T-helper 1 cell treated with Interleukin-12 subunit alpha and Interleukin-12 subunit beta and Interleukin-4 antibody, amounts not matched to agents 30 ng/mL and 1 ng/mL, for 36 hours (primary cell): ENCODE data around the gene CEACAM4. TPM values are rescaled to one million over a fixed set of nuclear protein-coding genes. Genes with fewer than 3 reads are reported as not detected.
"Not testable (repeated sequence)": the region's sequence is repeated elsewhere in the genome, so short reads cannot be mapped to it uniquely, and the experiment has no call there.

Experiments used
- intact Hi-C: fragments of 100-400 bp; cut with micrococcal nuclease; formaldehyde crosslinking; loops from one replicate; pipeline ENCODE4 v1.15.1; 2024
- total RNA-seq: library from RNA; stranded (reverse); gene quantifications from 2 replicates; pipeline ENCODE4 v1.2.3, GENCODE V29; 2022

The CEACAM4 gene
- not detected in 2 replicates for total RNA-seq

GRCh38 chr19:41626877-41627276, at the start of gene CEACAM4:
Gene CEACAM4, minus strand, starts transcription at chr19:41627074. Its CDS starts 111 bp downstream, at chr19:41626963.
- intact Hi-C loops, result no loop called here

GRCh38 chr19:41671486-41671885, 44.6 kb upstream of the CEACAM4 start:
- intact Hi-C loops, result no loop called here

DNA sequence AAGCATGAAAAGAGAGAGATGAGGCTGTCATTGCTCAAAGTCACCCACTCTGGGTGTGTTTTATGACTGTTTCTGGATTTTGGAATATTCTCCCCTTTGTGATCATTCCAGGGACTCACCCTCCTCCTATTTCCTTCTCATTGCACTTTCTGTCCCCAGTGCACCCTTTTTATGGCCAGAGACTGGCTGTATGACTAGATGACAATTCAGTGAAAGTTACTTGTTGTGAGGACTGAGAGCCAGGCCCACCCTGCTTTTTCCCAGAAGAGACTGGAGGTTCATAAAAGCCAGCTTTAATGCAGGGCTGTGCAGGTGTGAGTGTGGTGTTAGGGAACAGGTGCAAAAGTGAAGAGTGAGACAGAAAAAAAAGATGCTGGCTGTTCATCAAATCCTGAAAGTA, 43.9 kb upstream of the CEACAM4 start:
- intact Hi-C loops, result no loop called here

GRCh38 chr19:41668315-41668714, 41.4 kb upstream of the CEACAM4 start:
- intact Hi-C loops, result no loop called here

- intact Hi-C loops, result no loop called here
These were observed 39.2 kb upstream of the CEACAM4 start for GRCh38 chr19:41666075-41666474.

DNA sequence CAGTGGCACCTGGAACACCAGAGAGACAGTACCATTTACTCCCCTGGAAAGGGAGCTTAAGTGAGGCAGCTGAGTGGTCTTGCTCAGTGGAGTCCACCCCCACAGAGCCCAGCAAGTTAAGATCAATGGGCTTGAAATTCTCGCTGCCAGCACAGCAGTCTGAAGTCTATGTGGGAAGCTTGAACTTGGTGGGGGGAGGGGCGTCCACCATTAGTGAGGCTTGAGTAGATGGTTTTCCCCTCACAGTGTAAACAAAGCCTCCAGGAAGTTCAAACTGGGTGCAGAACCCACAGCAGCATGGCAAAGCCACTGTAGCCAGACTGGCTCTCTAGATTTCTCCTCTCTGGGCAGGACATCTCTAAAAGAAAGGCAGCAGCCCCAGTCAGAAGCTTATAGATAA, 30.3 kb upstream of the CEACAM4 start:
- intact Hi-C loops, result no loop called here

GRCh38 chr19:41656756-41657155, 29.9 kb upstream of the CEACAM4 start:
- intact Hi-C loops, result not testable (repeated sequence)

- intact Hi-C loops, result no loop called here
These were observed 25.4 kb upstream of the CEACAM4 start for GRCh38 chr19:41652250-41652649.

DNA sequence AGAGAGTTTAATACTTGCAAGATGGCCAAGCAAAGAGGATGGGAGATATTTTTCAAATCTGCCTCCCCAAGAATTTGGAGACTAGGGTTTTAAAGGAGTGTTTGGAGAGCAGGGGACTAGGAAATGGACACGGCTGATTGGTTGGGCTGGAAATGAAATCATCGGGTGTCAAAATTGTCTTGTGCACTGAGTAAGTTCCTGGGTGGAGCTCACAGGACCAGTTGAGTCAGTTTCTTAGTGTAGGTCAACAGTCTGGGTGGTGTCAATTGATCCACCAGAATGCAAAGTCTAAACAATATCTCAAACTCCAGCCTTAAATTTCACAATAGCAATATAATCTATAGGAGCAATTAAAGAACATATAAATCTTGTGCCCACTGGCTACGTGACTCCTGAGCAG, 23.0 kb upstream of the CEACAM4 start:
- intact Hi-C loops, result no loop called here

DNA sequence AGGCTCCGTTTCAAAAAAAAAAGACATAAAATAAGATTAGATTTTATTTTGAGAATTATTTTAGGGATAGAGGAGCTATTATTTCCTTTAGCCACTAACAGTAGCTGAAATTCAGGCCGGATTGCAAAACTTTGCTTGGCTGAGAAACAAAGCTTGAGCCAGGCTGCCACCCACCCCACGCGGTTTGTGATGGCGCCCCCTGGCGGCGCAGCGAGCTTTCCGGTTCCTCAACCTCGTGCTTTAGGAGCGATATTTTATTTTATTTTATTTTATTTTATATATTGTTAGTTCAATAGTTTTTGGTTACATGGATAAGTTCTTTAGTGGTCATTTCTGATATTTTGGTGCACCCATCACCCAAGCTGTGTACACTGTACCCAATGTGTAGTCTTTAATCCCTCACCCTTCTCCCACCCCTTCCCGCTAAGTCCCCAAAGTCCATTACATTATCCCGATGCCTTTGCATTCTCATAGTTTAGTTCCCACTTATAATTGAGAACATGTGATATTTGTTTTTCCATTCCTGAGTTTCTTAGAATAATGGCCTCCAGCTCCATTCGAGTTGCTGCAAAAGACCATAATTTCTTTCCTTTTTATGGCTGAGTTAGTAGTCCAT, 19.8 kb upstream of the CEACAM4 start:
- intact Hi-C loops, result no loop called here

GRCh38 chr19:41641879-41642485, 15.1 kb upstream of the CEACAM4 start:
- intact Hi-C loops, result loop anchor here (5.0 kb wide), 3 partner anchors 50 to 145 kb away; no protein-coding TSS in a partner anchor

DNA sequence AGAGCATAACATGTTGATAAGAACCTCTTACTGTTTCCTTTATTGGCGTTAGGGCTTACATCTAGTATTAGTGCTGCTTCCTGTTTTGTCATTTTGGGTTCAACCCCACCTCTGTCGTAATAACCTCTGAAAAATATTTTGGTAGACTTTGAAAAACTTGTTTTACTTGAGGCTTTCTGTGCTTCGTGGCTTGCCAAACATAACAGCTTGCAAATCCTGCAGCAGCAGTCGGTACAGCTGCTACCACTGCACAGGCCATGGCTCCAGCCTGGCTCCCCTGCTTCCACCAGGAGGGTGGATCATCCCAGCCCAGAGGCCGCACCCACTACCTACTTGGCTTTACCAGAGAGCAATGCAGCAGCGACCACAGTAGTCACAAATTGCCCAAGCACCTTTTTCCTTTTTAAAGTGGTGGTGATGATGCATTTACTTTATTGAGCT, 11.8 kb upstream of the CEACAM4 start:
- intact Hi-C loops, result no loop called here

DNA sequence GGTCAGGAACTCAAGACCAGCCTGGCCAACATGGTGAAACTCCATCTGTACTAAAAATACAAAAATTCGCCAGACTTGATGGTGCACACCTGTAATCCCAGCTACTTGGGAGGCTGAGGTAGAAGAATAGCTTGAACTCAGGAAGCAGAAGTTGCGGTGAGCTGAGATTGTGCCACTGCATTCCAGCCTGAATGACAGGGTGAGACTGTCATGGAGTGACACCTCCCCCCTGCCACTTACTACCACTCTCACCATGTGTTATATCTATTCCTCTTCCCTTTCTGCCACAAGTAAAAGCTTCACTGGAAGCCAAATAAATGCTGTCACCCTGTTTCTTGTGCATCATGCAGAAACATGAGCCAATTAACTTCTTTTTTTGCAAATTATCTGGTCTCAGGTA, 10.6 kb upstream of the CEACAM4 start:
- intact Hi-C loops, result no loop called here

GRCh38 chr19:41627966-41628675, 1.2 kb upstream of the CEACAM4 start:
- intact Hi-C loops, result no loop called here

- intact Hi-C loops, result no loop called here
These were observed 596 bp downstream of the CEACAM4 start for GRCh38 chr19:41626278-41626677.

DNA sequence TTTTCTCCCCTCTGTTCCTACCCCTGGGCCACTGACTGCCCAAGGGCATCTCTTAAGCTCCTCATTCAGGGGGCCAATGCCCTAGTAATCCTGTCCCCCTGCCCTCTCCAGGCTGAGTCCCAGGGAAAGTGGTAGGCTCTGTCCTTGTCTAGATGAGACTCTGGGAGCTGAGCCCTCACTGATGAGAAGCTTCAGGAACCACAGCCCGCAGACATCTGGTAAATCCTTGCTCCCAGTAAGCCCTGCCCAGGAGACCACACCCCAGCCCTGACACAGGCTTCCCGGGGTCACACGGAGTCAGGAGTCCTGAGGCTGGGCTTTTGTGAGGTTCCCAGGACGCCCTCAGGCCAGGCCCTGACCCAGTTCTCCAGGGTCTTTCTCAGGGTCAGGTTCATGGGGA, 1.9 kb downstream of the CEACAM4 start:
- intact Hi-C loops, result no loop called here

- intact Hi-C loops, result no loop called here
These were observed 2.4 kb downstream of the CEACAM4 start for GRCh38 chr19:41624515-41624914.

- intact Hi-C loops, result no loop called here
These were observed 3.5 kb downstream of the CEACAM4 start for GRCh38 chr19:41623360-41623759.

DNA sequence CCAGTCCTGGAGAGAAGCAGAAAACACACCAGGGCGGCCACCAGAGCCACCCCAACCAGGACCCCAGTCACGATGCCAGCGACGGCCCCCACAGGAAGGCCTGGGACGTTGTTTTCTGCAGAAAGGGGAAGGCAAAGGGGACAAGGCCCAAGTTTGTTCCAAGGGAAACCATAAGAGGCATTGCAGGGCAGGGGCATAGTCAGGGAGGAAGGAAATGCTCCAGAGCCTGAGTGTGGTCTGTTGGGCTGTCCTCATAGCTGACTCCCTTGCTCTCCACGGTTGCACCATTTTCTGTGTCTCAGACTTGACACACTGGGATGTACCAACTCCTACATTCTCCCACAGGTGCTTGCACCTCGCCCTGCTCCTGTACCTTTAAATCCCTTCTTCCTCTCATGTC, 5.2 kb downstream of the CEACAM4 start:
- intact Hi-C loops, result no loop called here

DNA sequence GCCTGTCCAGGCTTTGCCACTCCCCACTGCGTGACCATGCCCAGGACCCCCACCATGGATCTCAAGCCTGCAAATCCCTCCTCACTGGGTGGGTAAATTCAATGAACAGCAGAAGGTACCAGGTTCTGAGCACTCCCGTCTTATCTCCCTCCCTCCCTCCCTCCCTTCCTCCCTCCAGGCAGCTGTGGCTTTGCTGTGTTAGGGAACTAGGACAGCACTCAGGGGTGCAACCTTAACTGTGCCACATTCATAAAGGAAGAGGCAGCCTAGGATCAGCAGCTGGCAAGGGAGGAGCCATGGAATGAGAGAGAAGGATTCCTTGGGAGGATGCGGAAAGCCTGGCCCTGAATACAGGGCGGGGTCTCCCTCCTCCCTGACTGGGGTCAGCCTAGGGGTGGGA, 5.6 kb downstream of the CEACAM4 start:
- intact Hi-C loops, result no loop called here

GRCh38 chr19:41620171-41620570, 6.7 kb downstream of the CEACAM4 start:
- intact Hi-C loops, result no loop called here

DNA sequence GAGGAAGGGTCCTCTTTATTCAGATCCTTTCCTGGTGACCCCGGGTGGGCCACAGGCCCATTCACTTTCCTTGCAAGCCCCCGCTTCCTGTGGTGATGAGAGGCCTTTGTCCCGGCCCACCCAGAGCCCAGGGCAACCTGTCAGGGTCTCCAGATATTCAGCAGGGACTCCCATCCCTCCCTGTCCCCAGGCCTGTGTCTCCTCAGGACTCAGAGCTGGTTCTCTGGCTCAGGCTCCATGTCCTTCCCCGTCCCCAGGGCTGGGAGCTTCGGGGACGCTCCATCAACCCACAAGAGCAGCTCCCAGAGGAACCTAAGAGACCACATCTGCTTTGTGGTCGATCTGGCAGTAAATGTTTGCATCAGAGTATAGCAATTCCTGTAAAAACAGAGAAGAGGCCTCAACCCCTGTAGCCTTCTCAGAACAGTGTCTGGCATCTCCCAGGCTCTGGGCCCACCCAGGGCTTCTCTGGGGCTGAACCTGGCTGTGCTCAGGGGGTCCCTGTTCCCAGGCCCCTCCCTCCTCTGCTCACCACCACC, 7.8 kb downstream of the CEACAM4 start:
- intact Hi-C loops, result no loop called here
